Epithelial cell of esophagus (primary cell): Measurements from ENCODE around the gene CMTM4.
A peak's percentile ranks its signal among the peaks of the same experiment; 100 is the strongest.

Source experiments
- DNase-seq: peaks from one replicate; pipeline ENCODE4 v3.0.0; 2010; ENCODE audit warnings: low read depth
- H3K4me3 ChIP-seq: 2 replicates; pipeline ENCODE4 v1.5.1; 2011; ENCODE audit warnings: mild to moderate bottlenecking, low read length, control low read depth
- CTCF ChIP-seq: IDR thresholded peaks from 2 replicates; pipeline ENCODE4 v1.5.1; 2011; ENCODE audit warnings: low read depth, mild to moderate bottlenecking, low read length, control low read depth, inconsistent platforms; ENCODE audit not compliant: insufficient read depth; ENCODE audit errors: missing control alignments

Gene CMTM4

GRCh38 chr16:66592814-66593213 lies 103.7 kb downstream of the CMTM4 start:
- no peak for TF ChIP-seq CTCF
- H3K4me3 ChIP-seq: no peak overlapping the region
- no peak for DNase-seq

- no peak overlapping the region for H3K4me3 ChIP-seq
- TF ChIP-seq CTCF: no peak
- DNase-seq: no peak
These were observed 104.3 kb downstream of the CMTM4 start for GRCh38 chr16:66592241-66592640.

GRCh38 chr16:66591018-66591417 lies 105.5 kb downstream of the CMTM4 start:
- TF ChIP-seq CTCF: no peak
- no peak for DNase-seq
- no peak overlapping the region for H3K4me3 ChIP-seq

GRCh38 chr16:66590322-66590721 lies 106.2 kb downstream of the CMTM4 start:
- DNase-seq: no peak

GRCh38 chr16:66588981-66589713 lies 107.4 kb downstream of the CMTM4 start:
- DNase-seq: peak; percentile 39

More at GRCh38 chr16:66590322-66590721, 106.2 kb downstream of the CMTM4 start:
- no peak for TF ChIP-seq CTCF
- no peak overlapping the region for H3K4me3 ChIP-seq

GRCh38 chr16:66587881-66588600 lies 108.5 kb downstream of the CMTM4 start:
- TF ChIP-seq CTCF: no peak
- H3K4me3 ChIP-seq: no peak overlapping the region
- no peak for DNase-seq

More at GRCh38 chr16:66588981-66589713, 107.4 kb downstream of the CMTM4 start:
- no peak overlapping the region for H3K4me3 ChIP-seq
- peak; percentile 55 for TF ChIP-seq CTCF
